ENCODE results near the gene USP19. TPM values are rescaled to one million over a fixed set of nuclear protein-coding genes. Genes with fewer than 3 reads are reported as not detected.
A peak's percentile ranks its signal among the peaks of the same experiment; 100 is the strongest.

Gene USP19
- total and polyA plus RNA-seq, 2 of the 8 experiments (the other 6 are each of a cell fraction or from before 2014, with no cell fraction given) = 46.4 to 65.8 TPM

DNA sequence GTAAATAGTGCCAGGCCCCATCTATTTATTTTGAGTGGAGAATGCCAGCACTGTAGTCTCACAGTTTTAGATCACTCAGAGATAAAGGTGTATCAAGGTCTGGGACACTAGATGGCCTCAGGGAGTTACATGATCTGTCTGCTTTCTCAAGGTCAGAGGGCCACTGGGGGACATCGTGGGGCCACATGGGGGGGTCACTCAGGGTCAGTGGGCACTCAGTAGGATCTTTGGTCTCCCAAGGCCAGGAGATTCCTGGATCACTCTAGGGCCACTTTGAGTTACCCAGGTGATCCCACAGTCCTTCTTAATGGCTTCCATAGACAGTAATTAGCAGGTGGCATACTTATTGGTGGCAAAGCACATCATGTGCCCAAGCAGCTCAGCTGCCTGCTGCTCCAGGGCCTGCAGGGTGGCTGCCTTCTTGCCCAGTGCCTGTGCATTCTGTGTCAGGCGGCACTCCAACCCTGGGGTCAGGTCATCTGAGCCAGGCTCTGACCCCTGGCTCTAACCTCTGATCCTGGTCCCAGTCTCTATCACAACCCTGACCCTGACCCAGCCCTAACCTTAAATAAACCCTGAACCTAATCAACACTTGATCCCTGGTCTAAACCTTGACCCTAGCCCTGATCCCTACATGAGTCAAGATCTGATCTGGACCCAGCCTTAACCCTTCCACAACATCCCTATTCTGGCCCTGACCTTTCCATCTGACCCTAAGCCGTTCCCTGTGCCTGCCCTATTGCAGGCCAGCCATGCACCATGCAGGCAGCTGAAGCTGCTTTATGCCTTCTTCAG lies 14.0 kb upstream of the USP19 start:
- Histone ChIP-seq H4K5ac (ENCODE audit: insufficient read length, low read depth, low read length) (no peak overlapping the region), H3K56ac (replicated peaks; ENCODE audit: insufficient read length, low read depth, low read length) (no peak overlapping the region), H3K79me1 (ENCODE audit: low read depth, low read length) (0 out of 2 replicates have a peak, but pooled peaks cover 4% of the 10 kb centered on the region), H3K4me2 (ENCODE audit: insufficient read depth in 1 of 2, low read depth in 2 of 2, low read length in 2 of 2) (peak overlapping the region in 1 of 2 experiments; percentile 76; a peak in 1 of 4 replicates), H4K20me1 (replicated peaks in 1 of 2; ENCODE audit: control insufficient read depth in 1 of 2, insufficient read depth in 2 of 2, low read length in 2 of 2) (peaks cover 0 to 2% of the 10 kb centered on the region in 2 experiments), H3K4me1 (replicated peaks in 1 of 4; ENCODE audit: control insufficient read depth in 3 of 4, insufficient read depth in 4 of 4, low read length in 3 of 4) (peaks cover 0 to 8% (median 7%) of the 10 kb centered on the region in 4 experiments; a peak in 6 of 7 replicates), H3K23ac (ENCODE audit: insufficient read length) (no peak overlapping the region), H2BK20ac (ENCODE audit: low read length) (no peak overlapping the region; the same call in 1 of the 2 replicates), H2AFZ (ENCODE audit: low read length) (no peak overlapping the region), H4K8ac (ENCODE audit: extremely low read depth, insufficient read depth, low read length) (no peak overlapping the region), H4K91ac (replicated peaks; ENCODE audit: insufficient read length, low read length) (no peak overlapping the region), H3K23me2 (ENCODE audit: low read depth, low read length) (peaks cover 12% of the 10 kb centered on the region), H3K9me3 (ENCODE audit: insufficient read depth in 2 of 2, low read depth in 1 of 2, low read length in 1 of 2) (no peaks in the 10 kb centered on the region), H2BK5ac (ENCODE audit: low read depth, low read length) (0 out of 2 replicates have a peak overlapping the region, but pooled peaks have one; percentile 37), H2BK120ac (replicated peaks; ENCODE audit: low read depth, low read length) (no peak overlapping the region), H3K9ac (replicated peaks in 1 of 4; ENCODE audit: extremely low read depth in 1 of 4, low read depth in 3 of 4, low read length in 3 of 4) (no peak overlapping the region), H2BK15ac (ENCODE audit: low read length) (0 out of 2 replicates have a peak overlapping the region, but pooled peaks have one; percentile 23), H3K4ac (replicated peaks; ENCODE audit: insufficient read length, low read depth, low read length) (no peak overlapping the region), H3K4me3 (ENCODE audit: extremely low read depth in 1 of 4, insufficient read depth in 2 of 4, low read depth in 3 of 4, low read length in 4 of 4) (peak overlapping the region in 1 of 4 experiments; percentile 74; a peak in 1 of 8 replicates), H3K27me3 (replicated peaks in 1 of 4; ENCODE audit: control insufficient read depth in 3 of 4, extremely low read depth in 1 of 4, insufficient read depth in 3 of 4, low read length in 3 of 4) (no peaks in the 10 kb centered on the region; a peak in 2 of 7 replicates), H3K36me3 (ENCODE audit: control insufficient read depth in 2 of 4, insufficient read depth in 4 of 4, low read length in 3 of 4) (0 out of 8 replicates have a peak, but pooled peaks cover 0 to under 1% (median 0%) of the 10 kb centered on the region in 4 experiments), H2BK12ac (ENCODE audit: low read depth, low read length) (no peak overlapping the region), H3K79me2 (ENCODE audit: control insufficient read depth in 1 of 2, insufficient read depth in 2 of 2, low read length in 2 of 2) (no peaks in the 10 kb centered on the region), H2AK5ac (ENCODE audit: low read depth, low read length) (no peak overlapping the region), H3K18ac (ENCODE audit: extremely low read depth, low read length) (no peak overlapping the region), H3K14ac (ENCODE audit: insufficient read length) (no peak overlapping the region), H3K27ac (ENCODE audit: low read depth, low read length) (no peak overlapping the region)
- no peak for TF ChIP-seq SIX5 (IDR thresholded peaks at IDR 0.05; ENCODE audit: low read depth, low read length)
- no peak for TF ChIP-seq SIRT6 (IDR thresholded peaks at IDR 0.05; ENCODE audit: low read length)
- TF ChIP-seq SAP30 (IDR thresholded peaks at IDR 0.05; ENCODE audit: insufficient read depth, insufficient replicate concordance, low read length) = no peak
- TF ChIP-seq GABPA (IDR thresholded peaks at IDR 0.05; ENCODE audit: borderline replicate concordance, insufficient read depth, low read length) = no peak
- peak; percentile 7 to 40; a peak in 2 of 4 replicates for TF ChIP-seq RAD21 (IDR thresholded peaks at IDR 0.05 in 1 of 2, conservative IDR thresholded peaks at IDR 0.05 in 1 of 2; ENCODE audit: low read depth in 2 of 2, low read length in 2 of 2)
- TF ChIP-seq, protein P1, sequence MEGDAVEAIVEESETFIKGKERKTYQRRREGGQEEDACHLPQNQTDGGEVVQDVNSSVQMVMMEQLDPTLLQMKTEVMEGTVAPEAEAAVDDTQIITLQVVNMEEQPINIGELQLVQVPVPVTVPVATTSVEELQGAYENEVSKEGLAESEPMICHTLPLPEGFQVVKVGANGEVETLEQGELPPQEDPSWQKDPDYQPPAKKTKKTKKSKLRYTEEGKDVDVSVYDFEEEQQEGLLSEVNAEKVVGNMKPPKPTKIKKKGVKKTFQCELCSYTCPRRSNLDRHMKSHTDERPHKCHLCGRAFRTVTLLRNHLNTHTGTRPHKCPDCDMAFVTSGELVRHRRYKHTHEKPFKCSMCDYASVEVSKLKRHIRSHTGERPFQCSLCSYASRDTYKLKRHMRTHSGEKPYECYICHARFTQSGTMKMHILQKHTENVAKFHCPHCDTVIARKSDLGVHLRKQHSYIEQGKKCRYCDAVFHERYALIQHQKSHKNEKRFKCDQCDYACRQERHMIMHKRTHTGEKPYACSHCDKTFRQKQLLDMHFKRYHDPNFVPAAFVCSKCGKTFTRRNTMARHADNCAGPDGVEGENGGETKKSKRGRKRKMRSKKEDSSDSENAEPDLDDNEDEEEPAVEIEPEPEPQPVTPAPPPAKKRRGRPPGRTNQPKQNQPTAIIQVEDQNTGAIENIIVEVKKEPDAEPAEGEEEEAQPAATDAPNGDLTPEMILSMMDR (IDR thresholded peaks at IDR 0.05; ENCODE audit: control extremely low read depth in 1 of 3, insufficient read depth in 1 of 3, low read depth in 1 of 3, low read length in 3 of 3) = no peak
- TF ChIP-seq TCF12 (IDR thresholded peaks at IDR 0.05; ENCODE audit: low read depth, low read length) = no peak
- FAIRE-seq (no peak), DNase-seq (ENCODE audit: low read depth in 1 of 2, low spot score in 2 of 2) (no peak)
- POLR2A ChIA-PET (ENCODE audit: partially characterized antibody) = interaction anchor here (0.5 to 2.4 kb wide), 6 partner anchors 13 to 113 kb away, joined by 3 to 14 read pairs (median 6); partner anchors contain the start of genes NDUFAF3 and USP19
- 67% methylated on average over 3 of the region's 3 CpGs; no CpG with 5 or more reads in 1 of the 2 experiments for WGBS, 2 experiments (ENCODE audit: extremely low coverage in 1 of 2, insufficient coverage in 1 of 2, insufficient read length in 1 of 2, insufficient replicate concordance in 2 of 2, low coverage in 1 of 2, low lambda C conversion rate in 2 of 2, missing lambda C conversion rate in 1 of 2)
- CTCF ChIA-PET (ENCODE audit: partially characterized antibody) = interaction anchor here (0.7 to 5.5 kb wide), 4 partner anchors 13 to 135 kb away, joined by 3 to 43 read pairs (median 4); no protein-coding TSS in a partner anchor
